GM20000 (cell line): ENCODE results near the gene SRSF3.

ENCODE experiments used
- DNase-seq: peaks from one replicate; pipeline ENCODE4 v3.0.0; 2012; ENCODE audit warnings: low spot score
- TF ChIP-seq, protein P1 (sequence below): IDR thresholded peaks from 2 replicates; pipeline ENCODE4 v1.5.1; 2012; ENCODE audit warnings: mild to moderate bottlenecking, control low read depth; ENCODE audit errors: extremely low read depth, missing control alignments

The SRSF3 gene

DNA sequence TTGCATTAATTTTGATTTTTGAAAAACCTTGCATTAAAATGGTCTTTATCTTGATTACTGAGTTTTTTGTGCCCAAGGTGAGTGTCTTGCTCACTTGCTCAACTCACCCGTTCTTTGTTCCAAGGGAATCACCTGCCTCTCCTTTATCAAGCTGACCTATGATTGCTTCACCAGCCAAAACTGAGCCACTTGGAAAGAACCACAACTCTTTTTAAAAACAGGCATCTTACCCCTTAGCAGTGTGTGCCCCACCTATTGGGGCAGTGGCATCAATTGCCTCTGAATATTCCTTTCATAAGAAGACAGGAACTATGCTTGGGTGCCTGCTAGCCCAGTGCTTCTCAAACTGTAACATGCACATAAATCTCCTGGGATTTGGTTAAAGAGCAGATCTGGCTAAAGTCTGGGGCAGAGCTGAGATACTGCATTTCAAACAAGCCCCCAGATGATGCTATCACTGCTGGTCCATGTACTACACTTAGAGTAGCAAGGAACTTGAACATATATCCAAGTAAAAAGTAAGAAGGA, 43.6 kb upstream of the SRSF3 start:
- no peak for DNase-seq
- TF ChIP-seq, protein P1, sequence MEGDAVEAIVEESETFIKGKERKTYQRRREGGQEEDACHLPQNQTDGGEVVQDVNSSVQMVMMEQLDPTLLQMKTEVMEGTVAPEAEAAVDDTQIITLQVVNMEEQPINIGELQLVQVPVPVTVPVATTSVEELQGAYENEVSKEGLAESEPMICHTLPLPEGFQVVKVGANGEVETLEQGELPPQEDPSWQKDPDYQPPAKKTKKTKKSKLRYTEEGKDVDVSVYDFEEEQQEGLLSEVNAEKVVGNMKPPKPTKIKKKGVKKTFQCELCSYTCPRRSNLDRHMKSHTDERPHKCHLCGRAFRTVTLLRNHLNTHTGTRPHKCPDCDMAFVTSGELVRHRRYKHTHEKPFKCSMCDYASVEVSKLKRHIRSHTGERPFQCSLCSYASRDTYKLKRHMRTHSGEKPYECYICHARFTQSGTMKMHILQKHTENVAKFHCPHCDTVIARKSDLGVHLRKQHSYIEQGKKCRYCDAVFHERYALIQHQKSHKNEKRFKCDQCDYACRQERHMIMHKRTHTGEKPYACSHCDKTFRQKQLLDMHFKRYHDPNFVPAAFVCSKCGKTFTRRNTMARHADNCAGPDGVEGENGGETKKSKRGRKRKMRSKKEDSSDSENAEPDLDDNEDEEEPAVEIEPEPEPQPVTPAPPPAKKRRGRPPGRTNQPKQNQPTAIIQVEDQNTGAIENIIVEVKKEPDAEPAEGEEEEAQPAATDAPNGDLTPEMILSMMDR: no peak

DNA sequence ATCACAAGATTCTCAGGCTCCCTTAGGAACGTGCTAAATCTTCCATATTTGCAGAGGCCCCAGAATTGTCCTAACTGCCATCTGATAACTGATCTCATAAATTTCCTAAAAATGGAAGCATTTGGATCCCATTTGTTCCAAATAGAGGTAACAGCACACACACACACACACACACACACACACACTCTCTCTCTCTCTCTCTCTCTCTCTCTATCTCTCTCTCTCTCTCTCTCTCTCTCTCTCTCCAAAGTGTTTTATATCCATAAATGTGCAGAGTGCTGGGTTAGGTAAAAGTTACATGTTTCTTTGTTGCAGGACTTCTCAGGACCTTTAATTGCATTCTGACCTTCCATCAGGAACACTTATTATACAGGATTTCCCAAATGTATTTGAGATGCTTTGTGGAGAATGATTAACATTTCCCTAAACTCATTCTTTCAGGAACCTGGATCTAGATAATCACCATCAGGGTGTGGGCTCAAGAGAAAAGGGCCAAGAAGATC, 38.4 kb upstream of the SRSF3 start:
- TF ChIP-seq, protein P1: no peak
- DNase-seq: no peak

- TF ChIP-seq, protein P1: no peak
- no peak for DNase-seq
These were observed 37.9 kb upstream of the SRSF3 start for GRCh38 chr6:36556281-36556680.

DNA sequence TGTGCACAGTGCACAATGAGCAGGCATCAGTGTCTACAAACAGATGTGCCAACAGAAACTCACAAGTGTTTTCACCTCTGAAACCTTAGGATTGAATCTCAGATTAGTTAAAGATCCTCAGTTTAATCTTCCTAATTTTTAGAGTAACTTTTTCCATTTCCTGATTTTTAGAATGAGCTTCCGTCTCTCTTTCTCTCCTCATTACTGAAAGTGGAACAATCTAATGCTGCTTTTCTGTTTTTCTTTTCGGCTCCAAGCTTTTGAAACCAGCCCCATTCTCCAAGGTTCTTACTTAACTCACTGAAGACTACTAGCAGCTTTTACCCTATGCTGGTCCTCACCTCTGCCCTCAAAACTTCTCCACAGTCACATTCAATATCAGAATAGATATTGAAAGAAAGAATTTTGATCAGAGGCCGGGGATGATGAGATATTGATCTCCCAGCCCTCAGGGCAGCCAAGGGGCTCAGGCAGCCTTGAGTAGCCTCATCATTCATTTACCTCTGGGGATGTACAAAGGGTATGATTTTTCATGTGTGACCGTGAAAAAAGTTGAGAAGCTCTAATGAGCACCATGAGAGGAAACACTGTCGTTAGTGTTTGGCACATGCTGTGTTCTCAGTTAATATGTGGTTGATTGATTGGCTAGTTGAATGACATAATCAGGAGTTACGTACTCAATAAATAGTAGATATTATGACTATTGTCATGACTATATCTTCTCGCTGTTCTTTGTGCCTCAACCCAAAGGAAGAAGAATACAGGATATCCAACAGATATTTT, 35.0 kb upstream of the SRSF3 start:
- TF ChIP-seq, protein P1: no peak
- no peak for DNase-seq

DNA sequence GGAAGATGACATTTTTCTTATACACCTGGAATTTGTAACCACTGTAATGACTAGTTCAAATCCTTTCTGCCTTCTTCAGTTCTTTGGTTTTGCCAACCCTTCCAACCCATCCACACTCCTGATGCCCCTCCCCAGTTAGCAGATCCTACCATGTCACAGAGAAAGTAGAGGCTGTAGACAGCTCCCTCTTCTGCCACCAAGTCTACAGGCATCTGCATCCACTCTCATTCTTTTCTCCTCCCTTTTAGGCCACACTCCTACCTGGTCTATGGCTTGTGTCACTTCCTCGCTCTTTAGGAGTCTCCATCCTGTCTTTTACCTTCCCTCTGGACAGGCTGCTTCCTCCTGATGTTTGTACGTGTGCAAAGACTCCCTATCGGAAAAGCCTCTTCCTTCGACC, 33.3 kb upstream of the SRSF3 start:
- no peak for DNase-seq
- TF ChIP-seq, protein P1: no peak

- TF ChIP-seq, protein P1: no peak
- DNase-seq: no peak
These were observed 30.8 kb upstream of the SRSF3 start for GRCh38 chr6:36563237-36563927.

DNA sequence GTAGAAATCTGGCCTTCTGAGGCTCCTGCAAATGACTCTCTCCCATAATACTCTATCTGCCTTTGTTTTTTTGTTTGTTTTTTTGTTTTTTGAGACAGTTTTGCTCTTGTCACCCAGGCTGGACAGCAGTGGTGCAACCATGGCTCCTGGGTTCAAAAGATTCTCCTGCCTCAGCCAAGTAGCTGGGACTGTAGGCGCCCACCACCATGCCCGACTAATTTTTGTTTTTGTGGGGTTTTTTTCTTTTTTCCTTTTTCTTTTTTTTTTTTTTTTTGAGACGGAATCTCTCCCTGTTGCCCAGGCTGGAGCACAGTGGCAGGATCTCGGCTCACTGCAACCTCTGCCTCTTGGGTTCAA, 30.3 kb upstream of the SRSF3 start:
- TF ChIP-seq, protein P1: no peak
- no peak for DNase-seq
